GM12892 (cell line): ENCODE measurements around the gene MRPL38.

ENCODE experiments used
- POLR2A ChIP-seq: IDR thresholded peaks from 2 replicates; pipeline ENCODE4 v1.6.1; 2011; ENCODE audit warnings: low read depth, low read length, control low read depth
- POLR2AphosphoS5 ChIP-seq: IDR thresholded peaks from 2 replicates; pipeline ENCODE4 v1.6.1; 2011; ENCODE audit warnings: low read depth, low read length, control low read depth

- TF ChIP-seq POLR2A (no peak), POLR2AphosphoS5 (no peak)
Observed at GRCh38 chr17:75922173-75922961, 17.7 kb upstream of the MRPL38 start.
